GM12878 (cell line): ENCODE results near the gene PARP16. TPM values are rescaled to one million over a fixed set of nuclear protein-coding genes. Genes with fewer than 3 reads are reported as not detected.

Experiments used
- ATAC-seq: fragments of 200-7000 bp; cut with Tn5 transposase; 3 replicates; pipeline ENCODE4 v1.9.1; 2020; ENCODE audit warnings: mild to moderate bottlenecking, moderate library complexity
- BruUV-seq: library from RNA; stranded (reverse); fragments of 400-500 nt; replicated peaks from 2 replicates; lab custom pipeline; 2021; lab: Mats Ljungman, UMichigan
- CTCF ChIA-PET: fragments of 300-600 bp; sonication (Branson Sonifier 250); formaldehyde crosslinking; extraction: SDS; loops from one replicate; lab custom pipeline; 2021; ENCODE audit warnings: inconsistent platforms; lab: Yijun Ruan, JAX
- POLR2A ChIA-PET: fragments of 350-600 bp; formaldehyde crosslinking; extraction: SDS; loops from one replicate; lab custom pipeline; 2021; ENCODE audit warnings: inconsistent platforms; lab: Charles Lee
- RAD21 ChIA-PET: fragments of 300-600 bp; sonication (Branson Sonifier 250); formaldehyde crosslinking; loops from one replicate; lab custom pipeline; 2023; ENCODE audit warnings: antibody characterized with exemption; ENCODE audit not compliant: unreplicated experiment; lab: Charles Lee
- SMC1A ChIA-PET: fragments of 300-600 bp; sonication (Branson Sonifier 250); formaldehyde crosslinking; loops from one replicate; lab custom pipeline; 2023; ENCODE audit not compliant: unreplicated experiment, uncharacterized antibody; lab: Charles Lee
- DNase-seq: peaks from one replicate; pipeline ENCODE4 v3.0.0-alpha.2; 2011; ENCODE audit warnings: low read depth, low spot score
- FAIRE-seq: peaks from 3 replicates; lab custom pipeline; 2011; peaks lifted over from hg19 to GRCh38; lab: Jason Lieb, UNC
- H2AFZ ChIP-seq: 2 replicates; pipeline ENCODE4 v1.6.0; 2011; ENCODE audit warnings: low read depth, low read length, control low read depth; ENCODE audit not compliant: control insufficient read depth
- H3K27ac ChIP-seq: 2 replicates; pipeline ENCODE4 v1.5.1; 2011; ENCODE audit warnings: control low read depth; ENCODE audit not compliant: control insufficient read depth, insufficient read depth
- H3K27me3 ChIP-seq, 2 experiments: replicated peaks in 1 of 2; 2 replicates each; pipeline versions ENCODE4 v1.6.0 to v1.6.1; 2011; ENCODE audit warnings: low read length in 1 of 2; ENCODE audit not compliant: control insufficient read depth in 2 of 2, insufficient read depth in 2 of 2
- H3K36me3 ChIP-seq, 2 experiments: 2 replicates each; pipeline ENCODE4 v1.5.1; 2011; ENCODE audit warnings: low read length in 1 of 2; ENCODE audit not compliant: control insufficient read depth in 2 of 2, insufficient read depth in 2 of 2
- H3K4me1 ChIP-seq: 2 replicates; pipeline ENCODE4 v1.6.1; 2011; ENCODE audit warnings: mild to moderate bottlenecking, low read length, moderate library complexity, mixed read lengths; ENCODE audit not compliant: control insufficient read depth, insufficient read depth
- H3K4me2 ChIP-seq: 2 replicates; pipeline ENCODE4 v1.6.0; 2011; ENCODE audit warnings: control low read depth; ENCODE audit not compliant: control insufficient read depth, insufficient read depth
- H3K4me3 ChIP-seq: fragments of 200-600 bp; sonication (generic); 2 replicates; pipeline ENCODE4 v1.5.1; 2016
- H3K79me2 ChIP-seq: 2 replicates; pipeline ENCODE4 v1.6.0; 2011; ENCODE audit warnings: low read length; ENCODE audit not compliant: control insufficient read depth, insufficient read depth
- H3K9ac ChIP-seq: 2 replicates; pipeline ENCODE4 v1.8.0; 2011; ENCODE audit warnings: low read length, control low read depth, mixed read lengths; ENCODE audit not compliant: control insufficient read depth, insufficient read depth
- H3K9me3 ChIP-seq: replicated peaks from 3 replicates; pipeline ENCODE4 v1.5.1; 2011; ENCODE audit warnings: mild to moderate bottlenecking, low read length; ENCODE audit not compliant: control insufficient read depth, insufficient read depth
- H4K20me1 ChIP-seq: 2 replicates; pipeline ENCODE4 v1.6.0; 2011; ENCODE audit not compliant: control insufficient read depth, insufficient read depth
- CUX1 ChIP-seq: IDR thresholded peaks from 2 replicates; pipeline ENCODE4 v1.6.1; 2012; ENCODE audit warnings: improper control_type of control experiment, low read depth, low read length; ENCODE audit not compliant: insufficient replicate concordance
- EGR1 ChIP-seq, 2 experiments: IDR thresholded peaks; 1 replicate in 1 of 2; 2 replicates in 1 of 2; pipeline ENCODE4 v1.6.1; 2011 to 2012; ENCODE audit warnings: low read depth in 2 of 2, low read length in 2 of 2, borderline replicate concordance in 1 of 2, mild to moderate bottlenecking in 1 of 2, moderate library complexity in 1 of 2
- FOXM1 ChIP-seq: IDR thresholded peaks from 2 replicates; pipeline ENCODE4 v1.6.1; 2012; ENCODE audit warnings: low read depth, mild to moderate bottlenecking, inconsistent platforms, low read length, moderate library complexity
- HDAC6 ChIP-seq: fragments of 200-600 bp; sonication (generic); IDR thresholded peaks from one replicate; pipeline ENCODE4 v1.8.0; 2017; ENCODE audit warnings: antibody characterized with exemption; ENCODE audit not compliant: unreplicated experiment
- MYC ChIP-seq: IDR thresholded peaks from 2 replicates; pipeline ENCODE4 v1.6.1; 2011; ENCODE audit warnings: mild to moderate bottlenecking, low read length, moderate library complexity, inconsistent platforms; ENCODE audit not compliant: insufficient read depth, insufficient replicate concordance, insufficient read length, severe bottlenecking
- NR2F1 ChIP-seq: fragments of 450-650 bp; conservative IDR thresholded peaks from 2 replicates; pipeline ENCODE4 v1.6.1; 2017; ENCODE audit warnings: mild to moderate bottlenecking
- PBX3 ChIP-seq: IDR thresholded peaks from 2 replicates; pipeline ENCODE4 v1.6.1; 2011; ENCODE audit warnings: mild to moderate bottlenecking, low read depth, low read length, moderate library complexity; ENCODE audit not compliant: insufficient replicate concordance
- SMAD5 ChIP-seq: IDR thresholded peaks from 2 replicates; pipeline ENCODE4 v1.6.1; 2016; ENCODE audit warnings: antibody characterized with exemption, low read depth
- SP1 ChIP-seq: IDR thresholded peaks from one replicate; pipeline ENCODE4 v1.6.1; 2011; ENCODE audit warnings: low read depth, low read length
- ZBED1 ChIP-seq: IDR thresholded peaks from 2 replicates; pipeline ENCODE4 v1.6.1; 2016; ENCODE audit warnings: borderline replicate concordance
- ZNF384 ChIP-seq: IDR thresholded peaks from 2 replicates; pipeline ENCODE4 v1.6.1; 2012; ENCODE audit warnings: low read depth, mild to moderate bottlenecking, low read length, improper control_type of control experiment, borderline replicate concordance
- ZNF592 ChIP-seq: fragments of 450-650 bp; IDR thresholded peaks from 2 replicates; pipeline ENCODE4 v1.6.1; 2017; ENCODE audit warnings: mild to moderate bottlenecking, moderate library complexity
- WGBS: methylation state at CpG from one replicate; pipeline ENCODE4 v1.1.6; 2016; ENCODE audit warnings: low lambda C conversion rate; ENCODE audit not compliant: insufficient replicate concordance, insufficient coverage; ENCODE audit errors: missing lambda C conversion rate; 5-methylcytosine and 5-hydroxymethylcytosine counted together
- in situ Hi-C: fragments of 300-500 bp; cut with MboI; formaldehyde crosslinking; loops from 9 replicates; pipeline ENCODE4 v1.14.3; 2018; ENCODE audit warnings: mixed read lengths
- intact Hi-C: fragments of 100-400 bp; cut with micrococcal nuclease; formaldehyde crosslinking; loops from one replicate; pipeline ENCODE4 v1.14.2; 2022; ENCODE audit not compliant: unreplicated experiment
- polyA plus RNA-seq, 11 experiments: library from polyadenylated mRNA; depleted of rRNA in 4 of 11; unstranded in 6 of 11; stranded (reverse) in 5 of 11; fragments of >200 nt; fragmentation: Nextera tagmentation in 4 of 11; fragmentation: Illumina TruSeq in 1 of 11; extraction: Ambion mirVana in 4 of 11; extraction: Trizol in 1 of 11; gene quantifications; 1 replicate in 1 of 11; 2 replicates in 10 of 11; pipeline versions ENCODE4 v1.2.1 to v1.2.3, GENCODE V29; 2011 to 2016; ENCODE audit warnings: inconsistent platforms in 2 of 11, missing spikeins in 2 of 11, low read depth in 1 of 11
- total RNA-seq, 4 experiments: library from RNA; depleted of rRNA in 3 of 4; stranded (reverse); fragments of >200 nt in 3 of 4; fragmentation: Illumina TruSeq in 1 of 4; extraction: Trizol in 1 of 4; gene quantifications; 2 replicates each; pipeline versions ENCODE4 v1.2.1 to v1.2.3, GENCODE V29; 2013 to 2021

The PARP16 gene
- total and polyA plus RNA-seq, 10 of the 15 experiments (the other 5 are each of a cell fraction or from before 2014, with no cell fraction given) = 4.9 to 15.7 (median 9.9) TPM

- no peak overlapping the region for H3K4me2 ChIP-seq
- H2AFZ ChIP-seq = no peak overlapping the region
- CTCF ChIA-PET = no interaction called here
- RAD21 ChIA-PET = no interaction called here
- no peaks in the 10 kb centered on the region for H3K79me2 ChIP-seq
- no peaks in the 10 kb centered on the region for H3K27me3 ChIP-seq
- H3K9me3 ChIP-seq = no peaks in the 10 kb centered on the region
- intact Hi-C loops = no loop called here
- BruUV-seq = no TSS peak
- no peak for ATAC-seq
- H3K36me3 ChIP-seq = no peaks in the 10 kb centered on the region
- TF ChIP-seq FOXM1 = no peak
- TF ChIP-seq ZNF384 = no peak
- no peak for TF ChIP-seq SMAD5
- no peak for TF ChIP-seq PBX3
- no peak for TF ChIP-seq HDAC6
- TF ChIP-seq ZNF592 = no peak
- TF ChIP-seq ZBED1 = no peak
- no peak for TF ChIP-seq NR2F1
- TF ChIP-seq SP1 = no peak
- no peak for TF ChIP-seq CUX1
- no peak for TF ChIP-seq EGR1 (IDR thresholded peaks at IDR 0.05; ENCODE audit: borderline replicate concordance in 1 of 2, low read depth in 2 of 2, low read length in 2 of 2)
- TF ChIP-seq MYC = no peak
- TF ChIP-seq, all 136 proteins: peak for 0
- Histone ChIP-seq H4K20me1 (no peaks in the 10 kb centered on the region), H3K9ac (no peak overlapping the region), H3K4me1 (no peaks in the 10 kb centered on the region), H3K4me3 (no peak overlapping the region), H3K27ac (no peak overlapping the region)
- in situ Hi-C loops = no loop called here
- ChIA-PET SMC1A (no interaction called here), POLR2A (no interaction called here)
- WGBS = 47% methylated on average over 5 of the region's 5 CpGs
- no peak for FAIRE-seq
- DNase-seq = no peak
Observed at GRCh38 chr15:65233696-65234095, 53.0 kb downstream of the PARP16 start.
